GM21367 (cell line): ENCODE data around the gene TRAPPC2L.

Experiments
- ATAC-seq: cut with Tn5 transposase; IDR thresholded peaks from one replicate; pipeline ENCODE4 v1.9.1; 2021; ENCODE audit not compliant: unreplicated experiment

Gene TRAPPC2L

GRCh38 chr16:88874938-88875599 is 18.1 kb downstream of the TRAPPC2L start:
- no peak for ATAC-seq

- no peak for ATAC-seq
Observed at GRCh38 chr16:88875703-88876234, 18.8 kb downstream of the TRAPPC2L start.

GRCh38 chr16:88876942-88877526 is 20.1 kb downstream of the TRAPPC2L start:
- ATAC-seq: no peak

- no peak for ATAC-seq
Observed at GRCh38 chr16:88877564-88878289, 20.8 kb downstream of the TRAPPC2L start.

GRCh38 chr16:88878356-88878755 is 21.4 kb downstream of the TRAPPC2L start:
- no peak for ATAC-seq

GRCh38 chr16:88878967-88879787 is 22.2 kb downstream of the TRAPPC2L start:
- ATAC-seq: no peak

- no peak for ATAC-seq
Observed at GRCh38 chr16:88879788-88880055, 22.8 kb downstream of the TRAPPC2L start.

- no peak for ATAC-seq
Observed at GRCh38 chr16:88880226-88881006, 23.5 kb downstream of the TRAPPC2L start.

- ATAC-seq: no peak
Observed at GRCh38 chr16:88881007-88881615, 24.2 kb downstream of the TRAPPC2L start.

GRCh38 chr16:88881675-88882357 is 24.9 kb downstream of the TRAPPC2L start:
- ATAC-seq: no peak

- ATAC-seq: no peak
Observed at GRCh38 chr16:88882358-88883030, 25.6 kb downstream of the TRAPPC2L start.

GRCh38 chr16:88883117-88883895 is 26.4 kb downstream of the TRAPPC2L start:
- no peak for ATAC-seq

GRCh38 chr16:88883946-88884345 is 27.0 kb downstream of the TRAPPC2L start:
- no peak for ATAC-seq

GRCh38 chr16:88884569-88885271 is 27.8 kb downstream of the TRAPPC2L start:
- no peak for ATAC-seq

GRCh38 chr16:88885693-88886280 is 28.9 kb downstream of the TRAPPC2L start:
- no peak for ATAC-seq

- no peak for ATAC-seq
Observed at GRCh38 chr16:88886420-88886844, 29.5 kb downstream of the TRAPPC2L start.

- ATAC-seq: no peak
Observed at GRCh38 chr16:88886845-88887521, 30.1 kb downstream of the TRAPPC2L start.
